Measurements from ENCODE around the gene CENPP.

Gene CENPP

DNA sequence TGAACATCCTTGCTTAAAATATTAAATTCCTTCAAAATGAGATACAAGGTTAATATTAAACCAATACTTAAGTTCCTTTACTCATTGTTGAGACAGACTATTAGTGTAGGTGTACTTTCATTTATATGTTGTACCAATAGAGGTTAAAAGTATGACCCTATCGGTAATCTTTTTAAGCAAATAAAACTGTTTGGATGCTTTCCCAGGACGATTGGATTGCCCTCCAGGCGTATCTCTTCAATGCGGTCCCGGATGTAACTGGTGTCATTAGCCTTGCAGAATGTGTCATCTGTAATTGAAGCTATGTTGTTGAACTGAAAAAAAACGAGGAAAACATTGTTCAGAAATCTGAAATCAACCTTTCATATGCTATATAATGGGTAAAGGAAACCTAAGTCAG, 59.7 kb downstream of the CENPP start:
- H3K36me3 ChIP-seq (ENCODE audit: low read length) = peaks cover 4% of the 10 kb centered on the region; the same call in 1 of the 2 replicates
- no peaks in the 10 kb centered on the region for H3K27me3 ChIP-seq (ENCODE audit: low read length)
- no peaks in the 10 kb centered on the region for H3K9me2 ChIP-seq (replicated peaks; ENCODE audit: insufficient read depth, low read length)
- H3K4me2 ChIP-seq (ENCODE audit: low read depth, low read length, poor library complexity, severe bottlenecking) = no peak overlapping the region
- H4K20me1 ChIP-seq (ENCODE audit: low read depth, low read length) = peaks cover 3% of the 10 kb centered on the region; the same call in 1 of the 2 replicates
- TF ChIP-seq, protein P1, sequence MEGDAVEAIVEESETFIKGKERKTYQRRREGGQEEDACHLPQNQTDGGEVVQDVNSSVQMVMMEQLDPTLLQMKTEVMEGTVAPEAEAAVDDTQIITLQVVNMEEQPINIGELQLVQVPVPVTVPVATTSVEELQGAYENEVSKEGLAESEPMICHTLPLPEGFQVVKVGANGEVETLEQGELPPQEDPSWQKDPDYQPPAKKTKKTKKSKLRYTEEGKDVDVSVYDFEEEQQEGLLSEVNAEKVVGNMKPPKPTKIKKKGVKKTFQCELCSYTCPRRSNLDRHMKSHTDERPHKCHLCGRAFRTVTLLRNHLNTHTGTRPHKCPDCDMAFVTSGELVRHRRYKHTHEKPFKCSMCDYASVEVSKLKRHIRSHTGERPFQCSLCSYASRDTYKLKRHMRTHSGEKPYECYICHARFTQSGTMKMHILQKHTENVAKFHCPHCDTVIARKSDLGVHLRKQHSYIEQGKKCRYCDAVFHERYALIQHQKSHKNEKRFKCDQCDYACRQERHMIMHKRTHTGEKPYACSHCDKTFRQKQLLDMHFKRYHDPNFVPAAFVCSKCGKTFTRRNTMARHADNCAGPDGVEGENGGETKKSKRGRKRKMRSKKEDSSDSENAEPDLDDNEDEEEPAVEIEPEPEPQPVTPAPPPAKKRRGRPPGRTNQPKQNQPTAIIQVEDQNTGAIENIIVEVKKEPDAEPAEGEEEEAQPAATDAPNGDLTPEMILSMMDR (IDR thresholded peaks at IDR 0.05; ENCODE audit: insufficient read depth, low read length, poor library complexity, severe bottlenecking) = no peak
- TF ChIP-seq EZH2phosphoT487 (conservative IDR thresholded peaks at IDR 0.05; ENCODE audit: low read length) = no peak
- no peaks in the 10 kb centered on the region; the same call in 1 of the 2 replicates for H3F3A ChIP-seq (ENCODE audit: insufficient read depth)
- H3K4me3 ChIP-seq (ENCODE audit: insufficient read depth, low read length, poor library complexity, severe bottlenecking) = no peak overlapping the region
- H3K9ac ChIP-seq (ENCODE audit: low read length) = no peak overlapping the region
- H3K9me3 ChIP-seq (ENCODE audit: insufficient read depth, low read length) = no peaks in the 10 kb centered on the region
- no peaks in the 10 kb centered on the region for H3K79me2 ChIP-seq (ENCODE audit: insufficient read depth, low read length)
- H3K27ac ChIP-seq (ENCODE audit: low read depth, low read length) = no peak overlapping the region
- no peak overlapping the region for H2AFZ ChIP-seq (ENCODE audit: low read depth, low read length, severe bottlenecking)

DNA sequence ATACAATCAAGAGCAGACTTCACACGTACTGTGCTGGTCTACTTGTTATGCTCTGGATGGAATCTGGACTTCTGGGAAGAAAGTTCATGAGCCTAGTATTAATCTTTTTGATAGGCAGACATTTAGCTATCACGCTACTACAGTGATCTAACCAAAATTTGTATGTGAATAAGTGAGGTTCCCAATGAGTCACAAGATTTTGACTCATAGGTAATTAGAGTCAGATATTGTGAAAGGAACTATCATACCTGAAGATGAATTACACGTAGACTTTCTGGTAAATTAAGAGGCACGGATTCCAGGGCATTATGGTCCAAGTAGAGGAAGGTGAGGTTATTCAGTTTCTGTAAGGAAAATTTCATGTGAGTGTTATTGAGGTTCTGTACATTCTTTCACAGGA, 60.2 kb downstream of the CENPP start:
- Histone ChIP-seq H3K4me3 (ENCODE audit: insufficient read depth, low read length, poor library complexity, severe bottlenecking) (no peak overlapping the region), H3F3A (ENCODE audit: insufficient read depth) (no peaks in the 10 kb centered on the region; the same call in 1 of the 2 replicates), H4K20me1 (ENCODE audit: low read depth, low read length) (peaks cover 3% of the 10 kb centered on the region; the same call in 1 of the 2 replicates), H2AFZ (ENCODE audit: low read depth, low read length, severe bottlenecking) (no peak overlapping the region), H3K4me2 (ENCODE audit: low read depth, low read length, poor library complexity, severe bottlenecking) (no peak overlapping the region), H3K79me2 (ENCODE audit: insufficient read depth, low read length) (no peaks in the 10 kb centered on the region), H3K27ac (ENCODE audit: low read depth, low read length) (no peak overlapping the region), H3K9me2 (replicated peaks; ENCODE audit: insufficient read depth, low read length) (no peaks in the 10 kb centered on the region), H3K36me3 (ENCODE audit: low read length) (peaks cover 4% of the 10 kb centered on the region; the same call in 1 of the 2 replicates), H3K27me3 (ENCODE audit: low read length) (no peaks in the 10 kb centered on the region), H3K9me3 (ENCODE audit: insufficient read depth, low read length) (no peaks in the 10 kb centered on the region), H3K9ac (ENCODE audit: low read length) (no peak overlapping the region)
- no peak for TF ChIP-seq EZH2phosphoT487 (conservative IDR thresholded peaks at IDR 0.05; ENCODE audit: low read length)
- TF ChIP-seq, protein P1 (IDR thresholded peaks at IDR 0.05; ENCODE audit: insufficient read depth, low read length, poor library complexity, severe bottlenecking) = no peak

DNA sequence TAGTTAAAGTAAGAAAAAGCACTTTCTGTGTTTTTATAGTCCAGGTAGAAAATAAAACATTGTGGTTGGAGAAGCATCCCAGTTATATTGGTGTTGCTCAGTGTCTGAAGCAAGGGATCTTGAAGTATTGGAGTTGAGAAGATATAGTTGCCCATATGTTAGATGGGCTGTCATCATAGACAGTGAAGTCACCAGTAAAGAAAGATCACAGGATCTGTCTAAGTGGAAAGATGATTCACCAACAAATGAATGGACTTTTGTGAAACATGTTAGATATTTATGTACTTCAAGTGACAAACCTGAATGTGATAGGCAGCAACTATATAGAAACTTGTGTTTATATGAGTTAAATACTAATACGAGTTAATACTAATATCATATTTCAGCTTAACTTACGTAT, 66.9 kb downstream of the CENPP start:
- no peaks in the 10 kb centered on the region for H3K9me3 ChIP-seq (ENCODE audit: insufficient read depth, low read length)
- no peak overlapping the region for H3K4me2 ChIP-seq (ENCODE audit: low read depth, low read length, poor library complexity, severe bottlenecking)
- no peaks in the 10 kb centered on the region; the same call in 1 of the 2 replicates for H3F3A ChIP-seq (ENCODE audit: insufficient read depth)
- H3K4me3 ChIP-seq (ENCODE audit: insufficient read depth, low read length, poor library complexity, severe bottlenecking) = no peak overlapping the region
- H3K36me3 ChIP-seq (ENCODE audit: low read length) = no peaks in the 10 kb centered on the region
- H3K9ac ChIP-seq (ENCODE audit: low read length) = no peak overlapping the region
- no peaks in the 10 kb centered on the region for H3K9me2 ChIP-seq (replicated peaks; ENCODE audit: insufficient read depth, low read length)
- H3K79me2 ChIP-seq (ENCODE audit: insufficient read depth, low read length) = 0 out of 2 replicates have a peak, but pooled peaks cover 8% of the 10 kb centered on the region
- H2AFZ ChIP-seq (ENCODE audit: low read depth, low read length, severe bottlenecking) = no peak overlapping the region
- H3K27ac ChIP-seq (ENCODE audit: low read depth, low read length) = no peak overlapping the region
- no peak for TF ChIP-seq EZH2phosphoT487 (conservative IDR thresholded peaks at IDR 0.05; ENCODE audit: low read length)
- TF ChIP-seq, protein P1 (IDR thresholded peaks at IDR 0.05; ENCODE audit: insufficient read depth, low read length, poor library complexity, severe bottlenecking) = no peak
- no peaks in the 10 kb centered on the region for H3K27me3 ChIP-seq (ENCODE audit: low read length)
- no peaks in the 10 kb centered on the region for H4K20me1 ChIP-seq (ENCODE audit: low read depth, low read length)
